MCF 10A (cell line): Measurements from ENCODE around the gene GATAD2A. TPM values are rescaled to one million over a fixed set of nuclear protein-coding genes. Genes with fewer than 3 reads are reported as not detected.

Source experiments
- BruUV-seq: library from RNA; stranded (reverse); fragments of 400-500 nt; replicated peaks from 2 replicates; lab custom pipeline; 2021; lab: Mats Ljungman, UMichigan
- CTCF ChIA-PET: fragments of 300-600 bp; sonication (Branson Sonifier 250); formaldehyde crosslinking; extraction: SDS; loops from one replicate; lab custom pipeline; 2021; ENCODE audit warnings: antibody characterized with exemption, inconsistent platforms; lab: Yijun Ruan, JAX
- POLR2A ChIA-PET: fragments of 300-600, 350-650 bp; sonication (Branson Sonifier 250); formaldehyde crosslinking; extraction: SDS; loops from one replicate; lab custom pipeline; 2020; ENCODE audit warnings: antibody characterized with exemption, inconsistent platforms; lab: Yijun Ruan, JAX
- DNase-seq: peaks from one replicate; pipeline ENCODE4 v3.0.0-alpha.2; 2018; ENCODE audit not compliant: unreplicated experiment
- H3K27ac Mint-ChIP-seq: one replicate; pipeline ENCODE4 v1.8.0; 2022; ENCODE audit warnings: mild to moderate bottlenecking, low read depth, mixed read lengths; ENCODE audit not compliant: unreplicated experiment
- H3K27me3 Mint-ChIP-seq: one replicate; pipeline ENCODE4 v1.8.0; 2022; ENCODE audit warnings: mixed read lengths; ENCODE audit not compliant: insufficient read depth, unreplicated experiment
- H3K36me3 Mint-ChIP-seq: one replicate; pipeline ENCODE4 v1.8.0; 2022; ENCODE audit warnings: mild to moderate bottlenecking, moderate library complexity, mixed read lengths; ENCODE audit not compliant: insufficient read depth, unreplicated experiment
- H3K4me1 Mint-ChIP-seq: one replicate; pipeline ENCODE4 v1.8.0; 2022; ENCODE audit warnings: mixed read lengths; ENCODE audit not compliant: insufficient read depth, unreplicated experiment
- H3K4me3 Mint-ChIP-seq: one replicate; pipeline ENCODE4 v1.8.0; 2022; ENCODE audit warnings: mild to moderate bottlenecking, moderate library complexity, mixed read lengths; ENCODE audit not compliant: unreplicated experiment
- H3K9me3 Mint-ChIP-seq: one replicate; pipeline ENCODE4 v1.8.0; 2022; ENCODE audit warnings: mixed read lengths; ENCODE audit not compliant: unreplicated experiment
- intact Hi-C: fragments of 100-400 bp; cut with micrococcal nuclease; formaldehyde crosslinking; loops from 2 replicates; pipeline ENCODE4 v1.14.1; 2022
- total RNA-seq: library from RNA; stranded (reverse); gene quantifications from 2 replicates; pipeline ENCODE4 v1.2.3, GENCODE V29; 2022
- TF ChIP-seq, protein P1 (sequence below): fragments of 200-600 bp; IDR thresholded peaks from one replicate; pipeline ENCODE4 v1.8.0; 2022; ENCODE audit warnings: antibody characterized with exemption, mild to moderate bottlenecking; ENCODE audit not compliant: unreplicated experiment

The GATAD2A gene
- total RNA-seq, 1 experiment from 2014 or later, result 91.5 TPM

GRCh38 chr19:19399733-19400433, 5.6 kb upstream of the GATAD2A start:
- Mint-ChIP-seq H3K9me3 (no peaks in the 10 kb centered on the region), H3K4me3 (no peak overlapping the region), H3K27me3 (no peaks in the 10 kb centered on the region), H3K4me1 (peaks cover 21% of the 10 kb centered on the region), H3K27ac (peak overlapping the region; percentile 5), H3K36me3 (peaks cover 3% of the 10 kb centered on the region)
- POLR2A ChIA-PET, result no interaction called here
- CTCF ChIA-PET, result interaction anchor here (1.0 to 1.5 kb wide), 2 partner anchors 10 to 17 kb away, joined by 4 to 6 read pairs; no protein-coding TSS in a partner anchor
- no TSS peak for BruUV-seq
- intact Hi-C loops, result no loop called here
- no peak for DNase-seq
- TF ChIP-seq, protein P1, sequence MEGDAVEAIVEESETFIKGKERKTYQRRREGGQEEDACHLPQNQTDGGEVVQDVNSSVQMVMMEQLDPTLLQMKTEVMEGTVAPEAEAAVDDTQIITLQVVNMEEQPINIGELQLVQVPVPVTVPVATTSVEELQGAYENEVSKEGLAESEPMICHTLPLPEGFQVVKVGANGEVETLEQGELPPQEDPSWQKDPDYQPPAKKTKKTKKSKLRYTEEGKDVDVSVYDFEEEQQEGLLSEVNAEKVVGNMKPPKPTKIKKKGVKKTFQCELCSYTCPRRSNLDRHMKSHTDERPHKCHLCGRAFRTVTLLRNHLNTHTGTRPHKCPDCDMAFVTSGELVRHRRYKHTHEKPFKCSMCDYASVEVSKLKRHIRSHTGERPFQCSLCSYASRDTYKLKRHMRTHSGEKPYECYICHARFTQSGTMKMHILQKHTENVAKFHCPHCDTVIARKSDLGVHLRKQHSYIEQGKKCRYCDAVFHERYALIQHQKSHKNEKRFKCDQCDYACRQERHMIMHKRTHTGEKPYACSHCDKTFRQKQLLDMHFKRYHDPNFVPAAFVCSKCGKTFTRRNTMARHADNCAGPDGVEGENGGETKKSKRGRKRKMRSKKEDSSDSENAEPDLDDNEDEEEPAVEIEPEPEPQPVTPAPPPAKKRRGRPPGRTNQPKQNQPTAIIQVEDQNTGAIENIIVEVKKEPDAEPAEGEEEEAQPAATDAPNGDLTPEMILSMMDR, result no peak

DNA sequence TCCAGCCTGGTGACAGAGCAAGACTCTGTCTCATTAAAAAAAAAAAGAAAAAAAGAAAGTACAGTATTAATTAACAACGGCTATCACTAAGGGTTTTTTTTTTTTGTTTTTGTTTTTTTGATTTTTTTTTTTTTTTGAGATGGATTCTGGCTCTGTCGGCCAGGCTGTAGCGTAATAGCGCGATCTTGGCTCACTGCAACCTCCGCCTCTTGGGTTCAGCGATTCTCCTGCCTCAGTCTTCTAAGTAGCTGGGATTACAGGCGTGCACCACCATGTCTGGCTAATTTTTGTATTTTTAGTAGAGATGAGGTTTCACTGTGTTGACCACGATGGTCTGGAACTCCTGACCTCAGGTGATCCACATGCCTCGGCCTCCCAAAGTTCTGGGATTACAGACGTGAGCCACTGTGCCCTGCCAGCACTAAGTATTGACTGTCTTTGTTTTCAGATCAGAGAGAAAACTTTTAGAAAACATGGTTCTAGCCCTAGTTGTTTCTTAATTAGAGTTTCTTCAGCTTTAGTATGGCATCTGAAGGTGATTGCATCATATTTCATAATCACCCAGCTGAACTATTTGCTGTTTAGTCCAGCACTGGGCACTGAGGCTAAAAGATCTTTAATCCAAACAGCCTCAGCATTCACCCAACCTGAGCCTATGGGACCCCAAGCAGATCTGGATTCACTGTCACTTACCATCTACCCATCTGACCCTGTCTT, 2.7 kb upstream of the GATAD2A start:
- Mint-ChIP-seq H3K27me3 (no peaks in the 10 kb centered on the region), H3K9me3 (no peaks in the 10 kb centered on the region), H3K36me3 (peaks cover 7% of the 10 kb centered on the region), H3K27ac (peak overlapping the region; percentile 94), H3K4me1 (peaks cover 30% of the 10 kb centered on the region), H3K4me3 (peak overlapping the region; percentile 95)
- BruUV-seq, result no TSS peak
- peak; percentile 58 for DNase-seq
- intact Hi-C loops, result no loop called here
- POLR2A ChIA-PET, result interaction anchor here (0.5 to 5.4 kb wide), 11 partner anchors 8 to 247 kb away, joined by 3 to 48 read pairs (median 3); partner anchors contain the start of gene NR2C2AP
- CTCF ChIA-PET, result interaction anchor here (0.7 to 5.1 kb wide), 5 partner anchors 8 to 87 kb away, joined by 3 to 27 read pairs (median 10); no protein-coding TSS in a partner anchor
- TF ChIP-seq, protein P1, result no peak

DNA sequence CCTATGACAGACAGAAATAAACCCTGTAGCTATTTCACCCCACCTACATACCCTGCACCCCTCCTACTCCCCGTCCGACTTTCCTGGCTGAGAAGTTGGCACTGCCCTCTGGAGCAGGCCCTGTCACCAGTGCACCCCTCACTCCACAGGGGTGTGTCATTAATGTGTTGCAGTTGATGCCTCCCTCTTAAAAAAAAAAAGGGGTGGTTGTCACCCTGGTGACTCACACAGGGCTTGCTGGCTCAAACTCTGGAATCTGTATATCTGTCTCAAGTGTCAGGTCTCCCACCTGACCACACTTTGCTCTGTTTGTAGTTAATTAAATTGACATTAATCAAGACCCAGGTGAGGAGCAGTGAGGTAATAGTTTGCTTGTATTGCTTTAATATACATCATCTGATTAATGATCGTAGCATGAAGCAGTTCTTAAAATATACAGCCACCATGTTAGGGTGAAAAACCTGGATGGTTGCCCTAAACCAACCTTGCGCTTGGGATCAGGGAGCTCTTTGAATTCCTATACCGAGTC, 2.0 kb upstream of the GATAD2A start:
- ChIA-PET CTCF (interaction anchor here (0.5 to 5.1 kb wide), 8 partner anchors 9 to 86 kb away, joined by 3 to 27 read pairs (median 4); no protein-coding TSS in a partner anchor), POLR2A (interaction anchor here (0.5 to 5.4 kb wide), 10 partner anchors 9 to 246 kb away, joined by 3 to 48 read pairs (median 4); partner anchors contain the start of gene NR2C2AP)
- intact Hi-C loops, result no loop called here
- TF ChIP-seq, protein P1, result no peak
- H3K9me3 Mint-ChIP-seq, result no peaks in the 10 kb centered on the region
- peak overlapping the region; percentile 95 for H3K4me3 Mint-ChIP-seq
- H3K36me3 Mint-ChIP-seq, result peaks cover 7% of the 10 kb centered on the region
- DNase-seq, result peak; percentile 74
- peaks cover 30% of the 10 kb centered on the region for H3K4me1 Mint-ChIP-seq
- no TSS peak for BruUV-seq
- peak overlapping the region; percentile 94 for H3K27ac Mint-ChIP-seq
- no peaks in the 10 kb centered on the region for H3K27me3 Mint-ChIP-seq
